GM12865 (cell line): ENCODE measurements around the gene AP4M1.
A peak's percentile ranks its signal among the peaks of the same experiment; 100 is the strongest.
"Not testable (repeated sequence)": the region's sequence is repeated elsewhere in the genome, so short reads cannot be mapped to it uniquely, and the experiment has no call there.

Experiments used
- DNase-seq: peaks from one replicate; pipeline ENCODE4 v3.0.0; 2010; ENCODE audit warnings: low read depth
- H3K4me3 ChIP-seq: 2 replicates; pipeline ENCODE4 v1.5.1; 2011; ENCODE audit warnings: mild to moderate bottlenecking, low read depth, low read length, control low read depth
- CTCF ChIP-seq: IDR thresholded peaks from 2 replicates; pipeline ENCODE4 v1.5.1; 2011; ENCODE audit warnings: low read length, control low read depth, low read depth, inconsistent platforms; ENCODE audit not compliant: insufficient read depth; ENCODE audit errors: missing control alignments

AP4M1 gene

GRCh38 chr7:100126239-100126930 lies 24.9 kb downstream of the AP4M1 start:
- DNase-seq, result no peak
- TF ChIP-seq CTCF, result no peak
- H3K4me3 ChIP-seq, result peak overlapping the region; percentile 96

- no peak for TF ChIP-seq CTCF
- peak; percentile 97 for DNase-seq
- H3K4me3 ChIP-seq, result peak within 1 kb of the TSS; percentile 96
Measured at GRCh38 chr7:100126931-100127865, 25.8 kb downstream of the AP4M1 start, which contains the start of gene MBLAC1. TSS of gene MBLAC1 (plus strand) at chr7:100126967. CDS start at chr7:100127396, 429 bp downstream.

- H3K4me3 ChIP-seq, result peak overlapping the region; percentile 96
- DNase-seq, result peak; percentile 37
- no peak for TF ChIP-seq CTCF
Measured at GRCh38 chr7:100127866-100128636, 26.6 kb downstream of the AP4M1 start.

GRCh38 chr7:100128637-100128963 lies 27.2 kb downstream of the AP4M1 start:
- no peak overlapping the region for H3K4me3 ChIP-seq
- no peak for TF ChIP-seq CTCF
- DNase-seq, result no peak

- not testable (repeated sequence) for DNase-seq
Measured at GRCh38 chr7:100130220-100130607, 28.8 kb downstream of the AP4M1 start.

GRCh38 chr7:100130608-100131453 lies 29.4 kb downstream of the AP4M1 start:
- no peak overlapping the region for H3K4me3 ChIP-seq
- peak; percentile 70 for DNase-seq
- peak; percentile 75 for TF ChIP-seq CTCF

More at GRCh38 chr7:100130220-100130607, 28.8 kb downstream of the AP4M1 start:
- H3K4me3 ChIP-seq, result not testable (repeated sequence)
